Colonic mucosa (tissue), 4 donors: ENCODE results near the gene FOXL1. TPM values are rescaled to one million over a fixed set of nuclear protein-coding genes. Genes with fewer than 3 reads are reported as not detected.

Experiments used
- DNase-seq: peaks from one replicate; pipeline ENCODE4 v3.0.0-alpha.2; 2020
- H3K27ac ChIP-seq: fragments of 200-600 bp; one replicate; pipeline ENCODE4 v1.8.0; 2021
- H3K27me3 ChIP-seq: fragments of 200-600 bp; one replicate; pipeline ENCODE4 v1.8.0; 2021
- H3K36me3 ChIP-seq: fragments of 200-600 bp; one replicate; pipeline ENCODE4 v1.8.0; 2021
- H3K4me1 ChIP-seq: fragments of 200-600 bp; one replicate; pipeline ENCODE4 v1.8.0; 2021; ENCODE audit warnings: mild to moderate bottlenecking
- H3K4me3 ChIP-seq: fragments of 200-600 bp; one replicate; pipeline ENCODE4 v1.8.0; 2021
- H3K9ac ChIP-seq, 2 donors: one replicate each; pipeline ENCODE4 v1.7.0; 2013; ENCODE audit warnings: control low read depth in 2 of 2, low read depth in 2 of 2, low read length in 2 of 2
- H3K9me3 ChIP-seq: fragments of 200-600 bp; one replicate; pipeline ENCODE4 v1.8.0; 2021
- CTCF ChIP-seq: fragments of 200-600 bp; IDR thresholded peaks from one replicate; pipeline ENCODE4 v1.8.0; 2022; ENCODE audit warnings: antibody characterized with exemption, mild to moderate bottlenecking
- intact Hi-C: fragments of 100-400 bp; cut with DNase I; formaldehyde crosslinking; loops from one replicate; pipeline ENCODE4 v1.14.1; 2022
- total RNA-seq, 2 donors: library from RNA; stranded (reverse); fragmentation: NEBNext Ultra II Directional in 1 of 2; extraction: Animal tissue kit (Norgen Biotek cat#: 25700) in 1 of 2; gene quantifications; one replicate each; pipeline ENCODE4 v1.2.1, GENCODE V29; 2021
- donor health status: healthy.
- donor health status: DM: no; HTN: no; CAD: no.
- donor health status: DM: no; HTN: no; CAD: no.

FOXL1 gene
- total RNA-seq, 2 donors from 2014 or later = 2.5 to 3.2 TPM

GRCh38 chr16:86602521-86602920 lies 24.2 kb downstream of the FOXL1 start:
- H3K9me3 ChIP-seq = no peaks in the 10 kb centered on the region
- no peak for TF ChIP-seq CTCF
- no peak overlapping the region for H3K9ac ChIP-seq
- H3K27ac ChIP-seq = no peak overlapping the region
- H3K4me1 ChIP-seq = no peaks in the 10 kb centered on the region
- DNase-seq = no peak
- no peaks in the 10 kb centered on the region for H3K36me3 ChIP-seq
- intact Hi-C loops = no loop called here
- H3K4me3 ChIP-seq = no peak overlapping the region
- no peaks in the 10 kb centered on the region for H3K27me3 ChIP-seq

GRCh38 chr16:86604436-86605193 lies 26.3 kb downstream of the FOXL1 start:
- intact Hi-C loops = no loop called here
- Histone ChIP-seq H3K27ac (no peak overlapping the region), H3K36me3 (no peaks in the 10 kb centered on the region), H3K4me3 (peak overlapping the region; percentile 4), H3K9ac (no peak overlapping the region), H3K9me3 (no peaks in the 10 kb centered on the region), H3K4me1 (no peaks in the 10 kb centered on the region), H3K27me3 (no peaks in the 10 kb centered on the region)
- no peak for DNase-seq
- TF ChIP-seq CTCF = no peak

- H3K27me3 ChIP-seq = no peaks in the 10 kb centered on the region
- intact Hi-C loops = no loop called here
Measured at GRCh38 chr16:86605950-86606349, 27.6 kb downstream of the FOXL1 start.

GRCh38 chr16:86608301-86608747 lies 30.0 kb downstream of the FOXL1 start:
- Histone ChIP-seq H3K4me3 (no peak overlapping the region), H3K9me3 (no peaks in the 10 kb centered on the region), H3K27ac (no peak overlapping the region), H3K9ac (no peak overlapping the region), H3K27me3 (no peaks in the 10 kb centered on the region), H3K36me3 (no peaks in the 10 kb centered on the region), H3K4me1 (no peaks in the 10 kb centered on the region)
- intact Hi-C loops = no loop called here
- DNase-seq = no peak
- TF ChIP-seq CTCF = no peak

More at GRCh38 chr16:86605950-86606349, 27.6 kb downstream of the FOXL1 start:
- TF ChIP-seq CTCF = no peak
- H3K4me3 ChIP-seq = no peak overlapping the region
- no peak for DNase-seq
- H3K9ac ChIP-seq = no peak overlapping the region
- H3K9me3 ChIP-seq = no peaks in the 10 kb centered on the region
- no peaks in the 10 kb centered on the region for H3K36me3 ChIP-seq
- no peaks in the 10 kb centered on the region for H3K4me1 ChIP-seq
- H3K27ac ChIP-seq = no peak overlapping the region

GRCh38 chr16:86609115-86609514 lies 30.8 kb downstream of the FOXL1 start:
- Histone ChIP-seq H3K27me3 (no peaks in the 10 kb centered on the region), H3K9me3 (no peaks in the 10 kb centered on the region), H3K36me3 (no peaks in the 10 kb centered on the region), H3K4me3 (no peak overlapping the region), H3K4me1 (no peaks in the 10 kb centered on the region), H3K9ac (no peak overlapping the region), H3K27ac (no peak overlapping the region)
- no peak for TF ChIP-seq CTCF
- no peak for DNase-seq
- intact Hi-C loops = no loop called here
